ENCODE results near the gene COMMD1.
"Not testable (repeated sequence)": the region's sequence is repeated elsewhere in the genome, so short reads cannot be mapped to it uniquely, and the experiment has no call there.

The COMMD1 gene

DNA sequence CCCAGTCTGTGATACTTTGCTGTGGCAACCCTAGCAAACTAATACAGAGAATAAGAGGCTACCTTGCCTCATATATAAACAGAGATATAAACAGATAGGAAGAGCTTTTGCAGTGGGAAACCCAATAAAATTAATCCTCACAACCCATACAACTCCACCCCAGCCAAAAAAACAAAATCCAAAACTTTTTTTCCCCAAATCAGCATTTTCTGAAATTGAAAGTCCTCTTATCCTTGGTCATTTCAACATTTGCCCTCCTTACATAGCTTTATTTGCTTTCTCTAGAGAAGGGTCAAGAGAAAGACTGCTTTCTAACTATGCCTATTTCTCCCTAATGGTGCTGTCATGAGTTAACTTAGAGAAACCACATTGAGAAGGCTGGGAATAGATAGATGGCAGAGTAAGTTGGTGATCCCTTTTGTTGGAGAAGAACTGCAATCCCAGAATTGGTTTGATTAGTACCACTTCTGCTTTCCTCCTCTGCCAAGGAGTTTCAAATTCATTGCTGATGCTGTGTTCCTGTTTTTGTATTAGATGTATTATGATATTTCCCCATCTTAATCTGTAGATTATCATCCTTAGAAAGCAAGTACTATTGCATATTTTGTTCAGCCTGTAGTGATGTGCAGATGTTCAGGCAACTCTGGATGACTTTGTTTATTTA, 214.0 kb downstream of the COMMD1 start:
- Histone ChIP-seq H2AFZ (ENCODE audit: low read depth, low read length) (no peak overlapping the region), H3K4me2 (ENCODE audit: insufficient read depth, low read length) (no peak overlapping the region), H3K4me1 (ENCODE audit: insufficient read depth, low read length) (no peaks in the 10 kb centered on the region)

DNA sequence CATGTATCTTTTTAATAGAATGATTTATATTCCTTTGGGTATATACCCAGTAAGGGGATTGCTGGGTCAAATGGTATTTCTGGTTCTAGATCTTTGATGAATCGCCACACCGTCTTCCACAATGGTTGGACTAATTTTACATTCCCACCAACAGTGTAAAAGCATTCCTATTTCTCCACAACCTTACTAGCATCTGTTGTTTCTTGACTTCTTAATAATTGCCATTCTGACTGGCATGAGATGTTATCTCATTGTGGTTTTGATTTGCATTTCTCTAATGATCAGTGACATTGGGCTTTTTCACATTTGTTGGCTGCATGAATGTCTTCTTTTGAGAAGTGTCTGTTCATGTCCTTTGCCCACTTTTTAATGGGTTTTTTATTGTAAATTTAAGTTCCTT, 220.8 kb downstream of the COMMD1 start:
- H3K36me3 ChIP-seq (ENCODE audit: insufficient read depth, low read length); H4K20me1 ChIP-seq (ENCODE audit: insufficient read depth, low read length); H3K4me2 ChIP-seq (ENCODE audit: insufficient read depth, low read length); H3K4me3 ChIP-seq (ENCODE audit: low read depth in 1 of 2, low read length in 2 of 2); ATAC-seq (ENCODE audit: insufficient read depth, low read depth); H3K27ac ChIP-seq (ENCODE audit: low read length); H3K9me3 ChIP-seq (ENCODE audit: insufficient read depth, low read length, severe bottlenecking); H3K9ac ChIP-seq (ENCODE audit: low read depth, low read length); H2AFZ ChIP-seq (ENCODE audit: low read depth, low read length); H3K79me2 ChIP-seq (ENCODE audit: insufficient read depth, low read length); DNase-seq; H3K4me1 ChIP-seq (ENCODE audit: insufficient read depth, low read length); H3K27me3 ChIP-seq (ENCODE audit: insufficient read depth, low read length, poor library complexity): not testable (repeated sequence)

More for the DNA sequence above, 214.0 kb downstream of the COMMD1 start:
- Histone ChIP-seq H3K79me2 (ENCODE audit: insufficient read depth, low read length) (no peaks in the 10 kb centered on the region), H3K36me3 (ENCODE audit: insufficient read depth, low read length) (no peaks in the 10 kb centered on the region), H3K9me3 (ENCODE audit: insufficient read depth, low read length, severe bottlenecking) (no peaks in the 10 kb centered on the region), H3K27ac (ENCODE audit: low read length) (no peak overlapping the region), H4K20me1 (ENCODE audit: insufficient read depth, low read length) (no peaks in the 10 kb centered on the region), H3K9ac (ENCODE audit: low read depth, low read length) (no peak overlapping the region), H3K4me3 (ENCODE audit: low read depth in 1 of 2, low read length in 2 of 2) (no peak overlapping the region), H3K27me3 (ENCODE audit: insufficient read depth, low read length, poor library complexity) (no peaks in the 10 kb centered on the region)
- DNase-seq: no peak
- ATAC-seq (ENCODE audit: insufficient read depth, low read depth): no peak
- TF ChIP-seq, protein P1, sequence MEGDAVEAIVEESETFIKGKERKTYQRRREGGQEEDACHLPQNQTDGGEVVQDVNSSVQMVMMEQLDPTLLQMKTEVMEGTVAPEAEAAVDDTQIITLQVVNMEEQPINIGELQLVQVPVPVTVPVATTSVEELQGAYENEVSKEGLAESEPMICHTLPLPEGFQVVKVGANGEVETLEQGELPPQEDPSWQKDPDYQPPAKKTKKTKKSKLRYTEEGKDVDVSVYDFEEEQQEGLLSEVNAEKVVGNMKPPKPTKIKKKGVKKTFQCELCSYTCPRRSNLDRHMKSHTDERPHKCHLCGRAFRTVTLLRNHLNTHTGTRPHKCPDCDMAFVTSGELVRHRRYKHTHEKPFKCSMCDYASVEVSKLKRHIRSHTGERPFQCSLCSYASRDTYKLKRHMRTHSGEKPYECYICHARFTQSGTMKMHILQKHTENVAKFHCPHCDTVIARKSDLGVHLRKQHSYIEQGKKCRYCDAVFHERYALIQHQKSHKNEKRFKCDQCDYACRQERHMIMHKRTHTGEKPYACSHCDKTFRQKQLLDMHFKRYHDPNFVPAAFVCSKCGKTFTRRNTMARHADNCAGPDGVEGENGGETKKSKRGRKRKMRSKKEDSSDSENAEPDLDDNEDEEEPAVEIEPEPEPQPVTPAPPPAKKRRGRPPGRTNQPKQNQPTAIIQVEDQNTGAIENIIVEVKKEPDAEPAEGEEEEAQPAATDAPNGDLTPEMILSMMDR (IDR thresholded peaks at IDR 0.05; ENCODE audit: borderline replicate concordance, extremely low read depth, low read length, poor library complexity, severe bottlenecking): no peak
- no peak for TF ChIP-seq EZH2 (IDR thresholded peaks at IDR 0.05; ENCODE audit: borderline replicate concordance, low read depth, low read length, severe bottlenecking)

DNA sequence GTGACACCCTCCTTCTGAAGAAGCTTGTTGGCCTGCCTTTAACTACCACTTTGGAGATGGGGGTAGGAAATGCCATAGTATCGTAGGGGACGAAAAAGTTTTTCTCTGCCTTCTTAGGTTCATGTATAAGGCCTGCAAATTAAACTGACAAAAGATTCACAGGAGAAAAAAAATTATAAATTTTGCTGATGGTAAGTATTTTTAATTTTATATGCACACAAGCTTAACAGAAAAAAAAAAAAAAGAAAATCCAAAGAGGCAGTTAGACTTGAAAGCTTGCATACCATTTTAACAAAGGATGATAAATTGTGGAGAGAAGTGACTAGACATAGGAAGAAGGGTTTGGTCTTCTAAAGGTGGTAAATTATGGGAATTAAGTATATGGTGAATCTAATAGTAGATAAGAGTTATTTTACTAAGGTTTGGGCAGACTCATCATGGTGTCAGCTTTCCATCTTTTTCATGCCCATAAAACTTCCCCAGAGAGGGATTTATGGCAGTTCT, 227.9 kb downstream of the COMMD1 start:
- Histone ChIP-seq H4K20me1 (ENCODE audit: insufficient read depth, low read length) (no peaks in the 10 kb centered on the region), H3K9ac (ENCODE audit: low read depth, low read length) (no peak overlapping the region), H2AFZ (ENCODE audit: low read depth, low read length) (no peak overlapping the region), H3K27me3 (ENCODE audit: insufficient read depth, low read length, poor library complexity) (no peaks in the 10 kb centered on the region), H3K79me2 (ENCODE audit: insufficient read depth, low read length) (no peaks in the 10 kb centered on the region), H3K36me3 (ENCODE audit: insufficient read depth, low read length) (no peaks in the 10 kb centered on the region), H3K9me3 (ENCODE audit: insufficient read depth, low read length, severe bottlenecking) (no peaks in the 10 kb centered on the region), H3K4me1 (ENCODE audit: insufficient read depth, low read length) (no peaks in the 10 kb centered on the region), H3K4me2 (ENCODE audit: insufficient read depth, low read length) (no peak overlapping the region), H3K27ac (ENCODE audit: low read length) (no peak overlapping the region), H3K4me3 (ENCODE audit: low read depth in 1 of 2, low read length in 2 of 2) (no peak overlapping the region)
- TF ChIP-seq EZH2 (IDR thresholded peaks at IDR 0.05; ENCODE audit: borderline replicate concordance, low read depth, low read length, severe bottlenecking): no peak
- TF ChIP-seq, protein P1 (IDR thresholded peaks at IDR 0.05; ENCODE audit: borderline replicate concordance, extremely low read depth, low read length, poor library complexity, severe bottlenecking): no peak
- DNase-seq (no peak), ATAC-seq (ENCODE audit: insufficient read depth, low read depth) (no peak)

DNA sequence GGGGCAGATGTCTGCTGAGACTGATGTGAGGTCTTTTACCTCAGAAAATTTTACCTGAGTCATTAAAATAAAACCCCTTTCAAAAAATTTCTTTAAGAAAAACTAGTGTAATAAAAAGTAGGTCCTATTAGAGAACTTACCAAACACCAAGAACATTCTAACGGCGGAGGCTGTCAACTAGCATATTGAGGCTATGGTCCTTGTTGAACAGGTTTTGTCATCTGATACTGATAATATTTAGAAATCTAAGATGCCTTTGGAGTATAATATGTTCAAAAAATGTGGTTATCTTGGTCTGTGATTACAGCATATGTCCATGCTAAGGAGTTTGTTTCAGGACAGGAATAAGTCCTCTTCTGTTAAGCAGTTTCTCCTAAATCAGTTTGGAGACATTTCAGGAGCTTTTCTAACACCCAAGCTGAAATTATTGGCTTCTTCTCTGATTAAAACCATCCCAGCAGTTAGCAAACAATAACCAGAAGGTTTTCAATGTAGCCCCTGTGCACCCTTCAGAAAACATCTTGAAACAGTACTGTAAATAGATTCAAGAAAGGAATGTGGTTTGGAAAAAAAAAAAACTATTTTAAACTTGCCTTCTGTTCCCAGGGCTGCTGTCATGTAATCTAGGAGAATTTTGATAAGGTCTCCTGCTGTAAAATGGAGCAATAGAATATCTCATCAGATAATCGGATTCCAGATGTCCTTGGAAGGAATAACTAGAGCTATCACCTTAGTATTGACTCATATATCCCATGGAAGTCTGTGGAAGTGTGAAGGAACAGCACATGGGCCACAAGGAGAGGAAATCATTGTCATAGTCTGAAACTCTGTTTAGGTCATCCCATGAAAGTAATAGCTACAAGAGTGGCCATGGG, 231.7 kb downstream of the COMMD1 start:
- Histone ChIP-seq H3K9ac (ENCODE audit: low read depth, low read length) (no peak overlapping the region), H3K36me3 (ENCODE audit: insufficient read depth, low read length) (no peaks in the 10 kb centered on the region), H3K4me1 (ENCODE audit: insufficient read depth, low read length) (no peaks in the 10 kb centered on the region), H3K79me2 (ENCODE audit: insufficient read depth, low read length) (no peaks in the 10 kb centered on the region), H3K4me2 (ENCODE audit: insufficient read depth, low read length) (no peak overlapping the region), H3K9me3 (ENCODE audit: insufficient read depth, low read length, severe bottlenecking) (no peaks in the 10 kb centered on the region), H3K27ac (ENCODE audit: low read length) (no peak overlapping the region), H4K20me1 (ENCODE audit: insufficient read depth, low read length) (no peaks in the 10 kb centered on the region), H2AFZ (ENCODE audit: low read depth, low read length) (no peak overlapping the region), H3K27me3 (ENCODE audit: insufficient read depth, low read length, poor library complexity) (no peaks in the 10 kb centered on the region), H3K4me3 (ENCODE audit: low read depth in 1 of 2, low read length in 2 of 2) (no peak overlapping the region)
- DNase-seq (no peak), ATAC-seq (ENCODE audit: insufficient read depth, low read depth) (no peak)
- TF ChIP-seq, protein P1 (IDR thresholded peaks at IDR 0.05; ENCODE audit: borderline replicate concordance, extremely low read depth, low read length, poor library complexity, severe bottlenecking): no peak
- no peak for TF ChIP-seq EZH2 (IDR thresholded peaks at IDR 0.05; ENCODE audit: borderline replicate concordance, low read depth, low read length, severe bottlenecking)
